ENCODE data around the gene TMCC1.

Gene TMCC1

DNA sequence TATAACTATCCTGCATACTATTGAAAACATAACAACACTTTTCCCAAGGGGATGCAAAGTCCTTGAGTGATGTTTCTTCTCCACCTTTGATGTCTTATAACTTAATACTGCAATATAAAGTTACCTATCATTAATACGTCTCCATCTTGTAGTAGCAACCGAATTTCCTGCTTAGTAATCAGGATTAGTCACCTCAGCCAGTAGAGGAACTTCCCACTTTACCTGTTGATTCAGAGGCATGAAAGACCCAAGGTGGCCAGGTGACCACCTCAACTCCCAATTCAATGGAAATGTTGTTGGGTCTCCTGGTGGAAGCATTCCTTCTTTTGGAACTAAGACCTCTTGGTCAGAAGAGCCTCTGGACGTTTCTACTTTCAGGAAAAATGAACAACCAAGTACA is 3.5 kb upstream of the TMCC1 start:
- H3F3A ChIP-seq (ENCODE audit: low read depth) = no peaks in the 10 kb centered on the region
- H3K27me3 ChIP-seq (ENCODE audit: insufficient read depth, low read length, poor library complexity, severe bottlenecking) = no peaks in the 10 kb centered on the region
- H3K9me2 ChIP-seq (replicated peaks; ENCODE audit: low read depth, low read length) = no peaks in the 10 kb centered on the region
- no peak overlapping the region for H3K4me3 ChIP-seq (ENCODE audit: low read length, poor library complexity, severe bottlenecking)
- no peaks in the 10 kb centered on the region for H4K20me1 ChIP-seq (ENCODE audit: insufficient read depth, low read length, poor library complexity, severe bottlenecking)
- no peaks in the 10 kb centered on the region for H3K36me3 ChIP-seq (ENCODE audit: insufficient read depth, low read length)
- H3K9ac ChIP-seq (ENCODE audit: low read depth, low read length, poor library complexity, severe bottlenecking) = no peak overlapping the region
- TF ChIP-seq, protein P1, sequence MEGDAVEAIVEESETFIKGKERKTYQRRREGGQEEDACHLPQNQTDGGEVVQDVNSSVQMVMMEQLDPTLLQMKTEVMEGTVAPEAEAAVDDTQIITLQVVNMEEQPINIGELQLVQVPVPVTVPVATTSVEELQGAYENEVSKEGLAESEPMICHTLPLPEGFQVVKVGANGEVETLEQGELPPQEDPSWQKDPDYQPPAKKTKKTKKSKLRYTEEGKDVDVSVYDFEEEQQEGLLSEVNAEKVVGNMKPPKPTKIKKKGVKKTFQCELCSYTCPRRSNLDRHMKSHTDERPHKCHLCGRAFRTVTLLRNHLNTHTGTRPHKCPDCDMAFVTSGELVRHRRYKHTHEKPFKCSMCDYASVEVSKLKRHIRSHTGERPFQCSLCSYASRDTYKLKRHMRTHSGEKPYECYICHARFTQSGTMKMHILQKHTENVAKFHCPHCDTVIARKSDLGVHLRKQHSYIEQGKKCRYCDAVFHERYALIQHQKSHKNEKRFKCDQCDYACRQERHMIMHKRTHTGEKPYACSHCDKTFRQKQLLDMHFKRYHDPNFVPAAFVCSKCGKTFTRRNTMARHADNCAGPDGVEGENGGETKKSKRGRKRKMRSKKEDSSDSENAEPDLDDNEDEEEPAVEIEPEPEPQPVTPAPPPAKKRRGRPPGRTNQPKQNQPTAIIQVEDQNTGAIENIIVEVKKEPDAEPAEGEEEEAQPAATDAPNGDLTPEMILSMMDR (conservative IDR thresholded peaks at IDR 0.05; ENCODE audit: low read length) = no peak
- TF ChIP-seq EZH2phosphoT487 (IDR thresholded peaks at IDR 0.05; ENCODE audit: borderline replicate concordance) = no peak
- H3K4me2 ChIP-seq (ENCODE audit: low read depth, low read length, poor library complexity, severe bottlenecking) = no peak overlapping the region
- peaks cover 21% of the 10 kb centered on the region for H3K79me2 ChIP-seq (ENCODE audit: insufficient read depth, low read length)
- H3K9me3 ChIP-seq (ENCODE audit: insufficient read depth, low read depth, low read length) = no peaks in the 10 kb centered on the region
- no peak overlapping the region for H2AFZ ChIP-seq (ENCODE audit: low read length)
- H3K4me1 ChIP-seq (ENCODE audit: insufficient read depth, low read length, poor library complexity, severe bottlenecking) = peaks cover 6% of the 10 kb centered on the region

DNA sequence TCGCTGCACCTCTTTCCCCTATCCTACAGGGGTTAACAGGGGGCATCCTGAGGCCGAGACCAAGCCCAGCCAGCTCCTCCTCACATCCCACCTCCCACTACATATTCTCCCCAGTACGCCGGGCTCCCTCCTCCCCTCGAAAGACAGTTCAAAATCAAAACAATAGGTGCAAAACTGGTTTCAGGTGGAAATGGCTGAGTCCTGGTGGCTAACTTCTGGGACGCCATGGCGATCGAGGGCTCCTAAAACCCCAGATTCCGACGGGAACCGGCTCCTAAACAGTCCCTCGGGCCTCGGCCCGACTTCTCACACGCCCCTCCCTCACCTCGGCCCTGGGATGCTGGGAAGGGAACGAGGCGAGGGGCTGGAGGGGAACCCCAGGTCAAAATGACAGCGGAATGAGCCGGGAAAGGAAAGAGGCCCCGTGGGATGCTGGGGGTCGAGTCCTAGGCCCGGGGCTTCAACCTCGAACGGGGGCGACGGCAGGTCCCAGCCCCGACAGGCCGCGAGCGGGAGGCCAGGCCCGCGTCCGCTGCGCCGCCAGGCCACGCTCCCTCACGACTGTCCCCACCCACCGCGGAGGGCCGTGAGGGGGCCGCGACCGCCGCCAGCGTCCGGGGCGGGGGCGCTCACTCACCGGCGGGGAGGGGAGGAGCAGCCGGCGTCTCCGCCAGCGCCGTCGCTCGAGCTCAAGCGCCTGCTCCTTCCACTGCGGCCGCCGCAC is 492 bp downstream of the TMCC1 start:
- peaks cover 44% of the 10 kb centered on the region for H3K4me1 ChIP-seq (ENCODE audit: insufficient read depth, low read length, poor library complexity, severe bottlenecking)
- no peaks in the 10 kb centered on the region for H3K36me3 ChIP-seq (ENCODE audit: insufficient read depth, low read length)
- no peaks in the 10 kb centered on the region for H4K20me1 ChIP-seq (ENCODE audit: insufficient read depth, low read length, poor library complexity, severe bottlenecking)
- H3K79me2 ChIP-seq (ENCODE audit: insufficient read depth, low read length) = peaks cover 51% of the 10 kb centered on the region
- TF ChIP-seq, protein P1 (conservative IDR thresholded peaks at IDR 0.05; ENCODE audit: low read length) = no peak
- TF ChIP-seq EZH2phosphoT487 (IDR thresholded peaks at IDR 0.05; ENCODE audit: borderline replicate concordance) = no peak
- H3K9me2 ChIP-seq (replicated peaks; ENCODE audit: low read depth, low read length) = no peaks in the 10 kb centered on the region
- H2AFZ ChIP-seq (ENCODE audit: low read length) = peak overlapping the region; percentile 72
- H3K4me2 ChIP-seq (ENCODE audit: low read depth, low read length, poor library complexity, severe bottlenecking) = peak overlapping the region; percentile 99
- H3K4me3 ChIP-seq (ENCODE audit: low read length, poor library complexity, severe bottlenecking) = peak overlapping the region; percentile 100
- H3K9me3 ChIP-seq (ENCODE audit: insufficient read depth, low read depth, low read length) = no peaks in the 10 kb centered on the region
- H3K27me3 ChIP-seq (ENCODE audit: insufficient read depth, low read length, poor library complexity, severe bottlenecking) = no peaks in the 10 kb centered on the region
- peak overlapping the region; percentile 99 for H3K9ac ChIP-seq (ENCODE audit: low read depth, low read length, poor library complexity, severe bottlenecking)
- H3F3A ChIP-seq (ENCODE audit: low read depth) = peaks cover 11% of the 10 kb centered on the region

DNA sequence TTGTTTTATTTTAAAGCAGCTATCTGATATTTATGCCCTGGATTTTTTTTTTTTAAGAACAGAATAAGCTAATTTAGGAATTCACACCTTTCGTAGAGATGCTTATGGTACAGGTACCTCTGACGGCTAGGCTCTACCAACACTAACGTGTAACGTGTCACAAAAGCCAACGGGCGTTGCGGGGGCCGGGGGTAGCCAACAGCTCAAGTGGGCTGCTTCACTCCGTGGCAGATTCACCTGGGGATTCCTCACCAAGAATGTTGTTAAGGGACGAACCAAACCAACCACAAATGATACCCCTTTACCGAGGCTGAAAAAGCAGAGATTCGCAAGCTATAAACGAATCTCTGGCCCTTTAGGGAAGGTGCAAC is 1.0 kb downstream of the TMCC1 start:
- Histone ChIP-seq H3K4me3 (ENCODE audit: low read length, poor library complexity, severe bottlenecking) (peak overlapping the region; percentile 100), H2AFZ (ENCODE audit: low read length) (no peak overlapping the region), H3K27me3 (ENCODE audit: insufficient read depth, low read length, poor library complexity, severe bottlenecking) (no peaks in the 10 kb centered on the region), H3F3A (ENCODE audit: low read depth) (peaks cover 11% of the 10 kb centered on the region), H3K36me3 (ENCODE audit: insufficient read depth, low read length) (no peaks in the 10 kb centered on the region), H4K20me1 (ENCODE audit: insufficient read depth, low read length, poor library complexity, severe bottlenecking) (no peaks in the 10 kb centered on the region), H3K4me2 (ENCODE audit: low read depth, low read length, poor library complexity, severe bottlenecking) (peak overlapping the region; percentile 99), H3K9me2 (replicated peaks; ENCODE audit: low read depth, low read length) (no peaks in the 10 kb centered on the region), H3K9me3 (ENCODE audit: insufficient read depth, low read depth, low read length) (no peaks in the 10 kb centered on the region), H3K79me2 (ENCODE audit: insufficient read depth, low read length) (peaks cover 55% of the 10 kb centered on the region), H3K9ac (ENCODE audit: low read depth, low read length, poor library complexity, severe bottlenecking) (peak overlapping the region; percentile 99), H3K4me1 (ENCODE audit: insufficient read depth, low read length, poor library complexity, severe bottlenecking) (peaks cover 50% of the 10 kb centered on the region)
- TF ChIP-seq, protein P1 (conservative IDR thresholded peaks at IDR 0.05; ENCODE audit: low read length) = no peak
- TF ChIP-seq EZH2phosphoT487 (IDR thresholded peaks at IDR 0.05; ENCODE audit: borderline replicate concordance) = no peak
